Upper lobe of left lung (tissue), 6 donors: ENCODE data around the gene ABL1. TPM values are rescaled to one million over a fixed set of nuclear protein-coding genes. Genes with fewer than 3 reads are reported as not detected.

ENCODE experiments used
- ATAC-seq, 2 donors: fragments of 200-7000 bp; cut with Tn5 transposase; one replicate each; pipeline ENCODE4 v1.9.1; 2022; ENCODE audit warnings: mild to moderate bottlenecking in 2 of 2, moderate library complexity in 2 of 2; ENCODE audit not compliant: low FRiP score in 2 of 2
- DNase-seq, 2 donors: peaks; one replicate each; pipeline ENCODE4 v3.0.0-alpha.2; 2019 to 2020
- H3K27ac ChIP-seq, 4 donors: fragments of 200-600 bp; sonication (generic); one replicate each; pipeline ENCODE4 v1.5.1; 2016 to 2019
- H3K27me3 ChIP-seq, 4 donors: fragments of 200-600 bp; sonication (generic); one replicate each; pipeline ENCODE4 v1.5.1; 2017 to 2019
- H3K36me3 ChIP-seq, 4 donors: fragments of 200-600 bp; sonication (generic); one replicate each; pipeline ENCODE4 v1.5.1; 2016 to 2019
- H3K4me1 ChIP-seq, 4 donors: fragments of 200-600 bp; sonication (generic); one replicate each; pipeline ENCODE4 v1.5.1; 2018 to 2019
- H3K4me3 ChIP-seq, 4 donors: fragments of 200-600 bp; sonication (generic); one replicate each; pipeline ENCODE4 v1.5.1; 2017 to 2019; ENCODE audit warnings: mild to moderate bottlenecking in 2 of 4, moderate library complexity in 1 of 4
- H3K9me3 ChIP-seq, 4 donors: fragments of 200-600 bp; sonication (generic); one replicate each; pipeline ENCODE4 v1.5.1; 2018 to 2019
- EP300 ChIP-seq, 4 donors: sonication (generic); formaldehyde crosslinking; IDR thresholded peaks; one replicate each; pipeline ENCODE4 v1.5.1; 2017; ENCODE audit warnings: antibody characterized with exemption in 4 of 4, control low read depth in 2 of 4
- POLR2A ChIP-seq, 4 donors: fragments of 450-650 bp; IDR thresholded peaks; one replicate each; pipeline ENCODE4 v1.5.1; 2016 to 2017; ENCODE audit warnings: antibody characterized with exemption in 4 of 4, mild to moderate bottlenecking in 2 of 4
- POLR2AphosphoS5 ChIP-seq, 2 donors: sonication (generic); formaldehyde crosslinking; IDR thresholded peaks; one replicate each; pipeline ENCODE4 v1.5.1; 2017; ENCODE audit warnings: antibody characterized with exemption in 2 of 2
- WGBS, 2 donors: methylation state at CpG; one replicate each; pipeline ENCODE4 v1.1.5; 2017 to 2018; 5-methylcytosine and 5-hydroxymethylcytosine counted together
- total RNA-seq, 6 donors: library from RNA; depleted of rRNA in 4 of 6; stranded (reverse); fragments of >200 nt in 4 of 6; gene quantifications; one replicate each; pipeline versions ENCODE4 v1.1.0 to v1.2.1, GENCODE V29; 2016 to 2021
- TF ChIP-seq, protein P1 (sequence below), 6 experiments: fragments of 450-650 bp in 4 of 6; fragments of 200-600 bp in 2 of 6; sonication (generic) in 2 of 6; IDR thresholded peaks; one replicate each; pipeline ENCODE4 v1.5.1; 2016 to 2019; ENCODE audit warnings: antibody characterized with exemption in 6 of 6
- donor health status: DM: no; HTN: no; CAD: no; lungs with moderate emphysema.
- donor health status: DM: no; HTN: yes; CAD: no; lungs with severe emphysema.

ABL1 gene
- total RNA-seq, 6 donors from 2014 or later: 39.8 to 56.5 (median 47.0) TPM

DNA sequence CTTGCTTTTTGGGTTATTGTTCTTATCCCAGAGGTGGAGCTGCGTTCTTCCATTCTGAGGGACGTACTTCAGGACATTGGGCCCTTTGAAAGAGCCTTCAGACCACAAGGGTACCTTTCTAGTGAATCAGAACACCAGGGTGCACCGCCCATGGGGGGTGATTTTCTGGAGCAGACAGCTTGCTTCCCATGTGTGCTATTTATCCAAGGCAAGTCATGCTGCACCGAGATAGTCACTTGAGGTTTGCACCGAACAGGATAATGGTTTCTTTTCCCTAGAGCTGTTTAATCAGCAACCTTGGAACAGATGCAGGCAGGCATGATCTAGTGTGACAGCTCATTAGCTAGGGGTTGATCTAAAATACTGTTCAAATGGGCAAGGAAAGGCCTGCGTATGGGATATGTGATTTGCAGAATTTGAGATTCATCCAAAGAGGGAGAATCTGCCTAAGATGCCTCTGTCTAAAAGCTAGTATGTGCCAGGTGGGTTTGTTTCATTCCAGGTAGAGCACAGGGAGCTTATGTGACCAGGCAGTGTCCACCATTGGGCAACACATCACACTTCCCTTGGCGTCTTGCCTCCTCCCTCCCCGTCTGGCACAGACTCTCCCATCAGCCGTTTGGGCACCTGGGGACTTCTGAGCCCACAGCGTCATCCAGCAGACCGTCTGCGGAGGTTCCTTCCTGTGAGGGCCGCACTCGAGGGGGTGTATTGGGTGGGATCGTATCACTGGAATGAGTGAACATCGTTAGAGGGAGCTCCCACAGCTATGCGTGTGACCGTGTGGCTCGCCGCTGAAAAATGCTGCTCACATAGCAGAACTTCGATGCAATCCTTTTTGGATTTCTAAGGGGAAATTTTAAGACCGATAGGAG, 23.0 kb downstream of the ABL1 start:
- no peak overlapping the region for H3K27ac ChIP-seq
- H3K27me3 ChIP-seq: no peaks in the 10 kb centered on the region
- TF ChIP-seq, protein P1, sequence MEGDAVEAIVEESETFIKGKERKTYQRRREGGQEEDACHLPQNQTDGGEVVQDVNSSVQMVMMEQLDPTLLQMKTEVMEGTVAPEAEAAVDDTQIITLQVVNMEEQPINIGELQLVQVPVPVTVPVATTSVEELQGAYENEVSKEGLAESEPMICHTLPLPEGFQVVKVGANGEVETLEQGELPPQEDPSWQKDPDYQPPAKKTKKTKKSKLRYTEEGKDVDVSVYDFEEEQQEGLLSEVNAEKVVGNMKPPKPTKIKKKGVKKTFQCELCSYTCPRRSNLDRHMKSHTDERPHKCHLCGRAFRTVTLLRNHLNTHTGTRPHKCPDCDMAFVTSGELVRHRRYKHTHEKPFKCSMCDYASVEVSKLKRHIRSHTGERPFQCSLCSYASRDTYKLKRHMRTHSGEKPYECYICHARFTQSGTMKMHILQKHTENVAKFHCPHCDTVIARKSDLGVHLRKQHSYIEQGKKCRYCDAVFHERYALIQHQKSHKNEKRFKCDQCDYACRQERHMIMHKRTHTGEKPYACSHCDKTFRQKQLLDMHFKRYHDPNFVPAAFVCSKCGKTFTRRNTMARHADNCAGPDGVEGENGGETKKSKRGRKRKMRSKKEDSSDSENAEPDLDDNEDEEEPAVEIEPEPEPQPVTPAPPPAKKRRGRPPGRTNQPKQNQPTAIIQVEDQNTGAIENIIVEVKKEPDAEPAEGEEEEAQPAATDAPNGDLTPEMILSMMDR (IDR thresholded peaks at IDR 0.05): no peak
- peak in 1 of 2 donors; percentile 13 for TF ChIP-seq POLR2AphosphoS5 (IDR thresholded peaks at IDR 0.05)
- ATAC-seq (peak in 1 of 2 donors; percentile 80), DNase-seq (no peak)
- WGBS, 2 donors: 78 to 80% methylated on average over 20 to 22 of the region's 22 CpGs
- H3K4me1 ChIP-seq: peaks cover 0 to 14% (median 12%) of the 10 kb centered on the region in 4 donors
- no peak overlapping the region for H3K4me3 ChIP-seq
- H3K36me3 ChIP-seq: peaks cover 11 to 45% (median 21%) of the 10 kb centered on the region in 4 donors
- no peaks in the 10 kb centered on the region for H3K9me3 ChIP-seq

DNA sequence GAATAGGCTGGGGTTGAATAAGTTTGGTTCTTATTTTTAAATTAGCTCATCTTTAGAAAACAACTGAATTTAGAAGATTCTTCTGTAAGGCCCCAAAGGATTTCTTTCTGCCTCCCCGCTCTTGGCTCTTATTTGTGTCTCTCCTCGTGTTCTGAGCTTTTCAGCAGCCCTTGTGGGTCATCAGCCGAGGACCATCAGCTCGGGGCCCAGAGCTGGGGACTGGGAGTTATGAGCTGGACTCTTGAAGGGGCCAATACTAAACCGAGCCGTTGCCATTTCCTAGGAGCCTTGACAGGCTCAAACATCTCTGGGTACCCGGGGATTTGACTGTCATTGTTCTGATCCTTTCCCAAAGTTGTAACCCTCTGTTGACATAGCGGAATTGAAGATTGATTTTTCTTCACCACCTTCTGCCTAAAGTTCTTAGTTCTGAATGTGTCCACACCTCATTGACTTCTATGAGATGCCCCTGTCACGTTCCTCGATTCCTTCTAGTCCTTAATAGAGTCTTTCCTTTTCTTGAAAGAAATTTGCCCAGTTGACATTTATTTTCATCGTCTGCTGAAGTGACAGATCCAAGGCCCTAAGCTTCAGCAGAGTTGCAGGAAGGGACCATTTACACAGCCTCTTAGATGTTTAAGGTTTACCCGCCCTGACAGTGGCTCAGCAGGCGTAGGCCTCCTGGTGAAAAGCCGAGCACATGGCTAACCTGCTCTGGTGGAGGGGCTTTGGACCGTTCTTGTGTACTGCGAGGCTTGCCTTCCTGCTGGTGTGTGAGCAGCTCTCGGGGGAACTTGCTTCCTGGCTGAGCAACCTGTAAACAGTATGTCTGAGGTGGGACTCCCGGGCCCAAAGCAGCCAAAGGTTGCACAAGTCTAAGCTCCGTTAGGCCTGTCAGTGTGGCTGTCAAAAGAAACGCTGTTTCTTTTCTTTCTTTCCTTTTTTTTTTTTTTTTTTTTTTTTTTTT, 24.0 kb downstream of the ABL1 start:
- no peak for DNase-seq
- Histone ChIP-seq H3K27me3 (no peaks in the 10 kb centered on the region), H3K27ac (no peak overlapping the region), H3K4me1 (peaks cover 0 to 14% (median 10%) of the 10 kb centered on the region in 4 donors), H3K9me3 (no peaks in the 10 kb centered on the region), H3K36me3 (peaks cover 11 to 47% (median 21%) of the 10 kb centered on the region in 4 donors), H3K4me3 (no peak overlapping the region)
- 78 to 83% methylated on average over 20 of the region's 20 CpGs for WGBS, 2 donors
- peak in 1 of 2 donors; percentile 6 for ATAC-seq
- no peak for TF ChIP-seq POLR2A (IDR thresholded peaks at IDR 0.05)
- TF ChIP-seq, protein P1 (IDR thresholded peaks at IDR 0.05): no peak
- TF ChIP-seq POLR2AphosphoS5 (IDR thresholded peaks at IDR 0.05): no peak
- TF ChIP-seq EP300 (IDR thresholded peaks at IDR 0.05): no peak

DNA sequence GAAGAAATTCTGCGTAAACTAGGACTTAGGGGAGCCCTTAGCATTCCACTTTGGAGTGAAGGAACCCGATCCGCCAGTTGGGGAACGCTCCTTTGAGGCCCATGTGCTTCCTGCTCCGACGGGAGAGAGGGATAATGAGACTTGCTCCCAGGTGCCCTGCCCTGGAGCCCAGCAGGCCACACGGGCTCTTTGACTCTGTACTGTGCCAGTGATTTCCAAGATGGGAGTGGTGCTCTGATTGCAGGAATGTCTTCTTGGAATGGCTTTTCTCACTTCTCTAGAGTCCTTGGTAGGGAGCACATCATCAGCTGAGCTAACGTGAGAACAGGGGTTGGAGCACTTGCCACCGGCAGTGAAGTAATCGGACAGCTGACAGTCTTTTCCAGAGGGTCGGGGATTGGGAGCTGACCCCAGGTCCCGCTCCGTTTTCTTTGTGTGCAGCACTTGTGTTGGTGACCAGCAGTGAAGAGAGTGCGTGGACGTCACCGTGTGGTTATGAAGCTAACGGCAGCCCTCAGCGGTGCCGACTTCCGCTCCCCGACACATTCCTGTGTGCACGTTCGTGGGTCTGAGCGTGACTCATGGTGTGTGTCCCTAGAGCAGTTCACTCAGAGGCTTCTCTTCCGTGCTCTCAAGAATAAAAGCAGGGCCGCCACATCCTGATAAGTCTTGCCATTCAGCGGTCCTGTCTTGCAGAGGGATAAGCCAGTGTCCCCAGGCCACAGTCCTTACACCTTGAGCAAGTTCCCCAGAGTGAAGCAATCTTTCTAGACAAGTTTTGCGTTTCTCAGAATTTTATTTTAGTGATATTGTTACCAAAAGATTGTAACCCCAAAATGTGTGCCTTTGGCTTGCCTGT, 25.6 kb downstream of the ABL1 start:
- ATAC-seq (peak; percentile 92 to 94), DNase-seq (peak; percentile 67 to 89)
- peaks cover 0 to 14% (median 10%) of the 10 kb centered on the region in 4 donors for H3K4me1 ChIP-seq
- H3K4me3 ChIP-seq: no peak overlapping the region
- peak overlapping the region in 3 of 4 donors; percentile 12 to 70 (median 60) for H3K27ac ChIP-seq
- H3K9me3 ChIP-seq: no peaks in the 10 kb centered on the region
- 48 to 69% methylated on average over 24 to 28 of the region's 28 CpGs for WGBS, 2 donors
- H3K27me3 ChIP-seq: no peaks in the 10 kb centered on the region
- peaks cover 3 to 45% (median 13%) of the 10 kb centered on the region in 4 donors for H3K36me3 ChIP-seq
- no peak for TF ChIP-seq POLR2A (IDR thresholded peaks at IDR 0.05)
- TF ChIP-seq EP300 (IDR thresholded peaks at IDR 0.05): peak in 1 of 4 donors; percentile 5
- TF ChIP-seq, protein P1 (IDR thresholded peaks at IDR 0.05): peak in 4 of 6 experiments; percentile 36 to 60 (median 38)
- peak in 1 of 2 donors; percentile 55 for TF ChIP-seq POLR2AphosphoS5 (IDR thresholded peaks at IDR 0.05)
